ENCODE data around the gene PLCL2. TPM values are rescaled to one million over a fixed set of nuclear protein-coding genes. Genes with fewer than 3 reads are reported as not detected.

The PLCL2 gene
- polyA plus RNA-seq, 4 donors, result 4.0 to 16.2 (median 10.4) TPM

- peaks cover 0 to 2% (median 0%) of the 10 kb centered on the region in 3 donors for H3K36me3 ChIP-seq (ENCODE audit: control insufficient read depth in 3 of 3, insufficient read depth in 2 of 3, low read depth in 1 of 3, low read length in 3 of 3)
- peak overlapping the region in 2 of 3 donors; percentile 48 to 63 for H3K27ac ChIP-seq (ENCODE audit: low read depth in 1 of 3, low read length in 2 of 3)
- DNase-seq (peak in 1 of 2 donors; percentile 80), FAIRE-seq (no peak)
- H3K9me3 ChIP-seq (ENCODE audit: control insufficient read depth in 2 of 2, insufficient read depth in 1 of 2, low read depth in 1 of 2, low read length in 1 of 2), result no peaks in the 10 kb centered on the region
- 21 to 72% (median 49%) methylated on average over 2 of the region's 2 CpGs for WGBS, 3 donors
- H3K27me3 ChIP-seq (ENCODE audit: control insufficient read depth in 3 of 3, insufficient read depth in 3 of 3, low read length in 3 of 3), result no peaks in the 10 kb centered on the region
- H3K4me3 ChIP-seq (ENCODE audit: low read depth in 1 of 3, low read length in 3 of 3), result peak overlapping the region in 1 of 3 donors; percentile 48
- peaks cover 5 to 28% (median 8%) of the 10 kb centered on the region in 3 donors for H3K4me1 ChIP-seq (ENCODE audit: control insufficient read depth in 3 of 3, insufficient read depth in 2 of 3, low read depth in 1 of 3, low read length in 2 of 3)
Observed at GRCh38 chr3:17014284-17014683, 129.5 kb downstream of the PLCL2 start.

GRCh38 chr3:17014709-17015108 is 130.0 kb downstream of the PLCL2 start:
- WGBS, 3 donors, result 17 to 75% (median 36%) methylated on average over 8 of the region's 8 CpGs
- no peak for FAIRE-seq

GRCh38 chr3:17021614-17022013 is 136.9 kb downstream of the PLCL2 start:
- FAIRE-seq, result no peak

More at GRCh38 chr3:17014709-17015108, 130.0 kb downstream of the PLCL2 start:
- Histone ChIP-seq H3K27me3 (ENCODE audit: control insufficient read depth in 3 of 3, insufficient read depth in 3 of 3, low read length in 3 of 3) (no peaks in the 10 kb centered on the region), H3K36me3 (ENCODE audit: control insufficient read depth in 3 of 3, insufficient read depth in 2 of 3, low read depth in 1 of 3, low read length in 3 of 3) (peaks cover 0 to 2% (median 0%) of the 10 kb centered on the region in 3 donors), H3K27ac (ENCODE audit: low read depth in 1 of 3, low read length in 2 of 3) (peak overlapping the region; percentile 3 to 63 (median 48)), H3K4me1 (ENCODE audit: control insufficient read depth in 3 of 3, insufficient read depth in 2 of 3, low read depth in 1 of 3, low read length in 2 of 3) (peaks cover 5 to 28% (median 8%) of the 10 kb centered on the region in 3 donors), H3K9me3 (ENCODE audit: control insufficient read depth in 2 of 2, insufficient read depth in 1 of 2, low read depth in 1 of 2, low read length in 1 of 2) (no peaks in the 10 kb centered on the region), H3K4me3 (ENCODE audit: low read depth in 1 of 3, low read length in 3 of 3) (peak overlapping the region in 2 of 3 donors; percentile 3 to 48)
- peak; percentile 58 to 74 for DNase-seq

GRCh38 chr3:17023006-17023664 is 138.4 kb downstream of the PLCL2 start:
- no peak for DNase-seq
- FAIRE-seq, result no peak

More at GRCh38 chr3:17021614-17022013, 136.9 kb downstream of the PLCL2 start:
- no peak for DNase-seq
- whole genome bisulfite sequencing, 3 donors, result 97 to 100% (median 100%) methylated on average over 1 of the region's 1 CpG
- no peaks in the 10 kb centered on the region for H3K27me3 ChIP-seq (ENCODE audit: control insufficient read depth in 3 of 3, insufficient read depth in 3 of 3, low read length in 3 of 3)
- peaks cover 0 to 2% (median 0%) of the 10 kb centered on the region in 3 donors for H3K36me3 ChIP-seq (ENCODE audit: control insufficient read depth in 3 of 3, insufficient read depth in 2 of 3, low read depth in 1 of 3, low read length in 3 of 3)
- H3K9me3 ChIP-seq (ENCODE audit: control insufficient read depth in 2 of 2, insufficient read depth in 1 of 2, low read depth in 1 of 2, low read length in 1 of 2), result no peaks in the 10 kb centered on the region
- H3K27ac ChIP-seq (ENCODE audit: low read depth in 1 of 3, low read length in 2 of 3), result no peak overlapping the region
- H3K4me3 ChIP-seq (ENCODE audit: low read depth in 1 of 3, low read length in 3 of 3), result no peak overlapping the region
- H3K4me1 ChIP-seq (ENCODE audit: control insufficient read depth in 3 of 3, insufficient read depth in 2 of 3, low read depth in 1 of 3, low read length in 2 of 3), result no peaks in the 10 kb centered on the region

GRCh38 chr3:17025594-17026139 is 140.9 kb downstream of the PLCL2 start:
- DNase-seq (no peak), FAIRE-seq (no peak)
- Histone ChIP-seq H3K4me3 (ENCODE audit: low read depth in 1 of 3, low read length in 3 of 3) (no peak overlapping the region), H3K4me1 (ENCODE audit: control insufficient read depth in 3 of 3, insufficient read depth in 2 of 3, low read depth in 1 of 3, low read length in 2 of 3) (peaks cover 0 to 2% (median 0%) of the 10 kb centered on the region in 3 donors), H3K27me3 (ENCODE audit: control insufficient read depth in 3 of 3, insufficient read depth in 3 of 3, low read length in 3 of 3) (no peaks in the 10 kb centered on the region), H3K27ac (ENCODE audit: low read depth in 1 of 3, low read length in 2 of 3) (no peak overlapping the region), H3K9me3 (ENCODE audit: control insufficient read depth in 2 of 2, insufficient read depth in 1 of 2, low read depth in 1 of 2, low read length in 1 of 2) (no peaks in the 10 kb centered on the region), H3K36me3 (ENCODE audit: control insufficient read depth in 3 of 3, insufficient read depth in 2 of 3, low read depth in 1 of 3, low read length in 3 of 3) (peaks cover 0 to 2% (median 0%) of the 10 kb centered on the region in 3 donors)
- WGBS, 3 donors, result 90 to 93% (median 92%) methylated on average over 5 of the region's 5 CpGs

More at GRCh38 chr3:17023006-17023664, 138.4 kb downstream of the PLCL2 start:
- no peaks in the 10 kb centered on the region for H3K4me1 ChIP-seq (ENCODE audit: control insufficient read depth in 3 of 3, insufficient read depth in 2 of 3, low read depth in 1 of 3, low read length in 2 of 3)
- H3K27ac ChIP-seq (ENCODE audit: low read depth in 1 of 3, low read length in 2 of 3), result no peak overlapping the region
- no peaks in the 10 kb centered on the region for H3K9me3 ChIP-seq (ENCODE audit: control insufficient read depth in 2 of 2, insufficient read depth in 1 of 2, low read depth in 1 of 2, low read length in 1 of 2)
- H3K36me3 ChIP-seq (ENCODE audit: control insufficient read depth in 3 of 3, insufficient read depth in 2 of 3, low read depth in 1 of 3, low read length in 3 of 3), result peaks cover 0 to 1% (median 0%) of the 10 kb centered on the region in 3 donors
- no peaks in the 10 kb centered on the region for H3K27me3 ChIP-seq (ENCODE audit: control insufficient read depth in 3 of 3, insufficient read depth in 3 of 3, low read length in 3 of 3)
- H3K4me3 ChIP-seq (ENCODE audit: low read depth in 1 of 3, low read length in 3 of 3), result no peak overlapping the region
- 59 to 69% (median 61%) methylated on average over 6 of the region's 6 CpGs for WGBS, 3 donors

GRCh38 chr3:17027318-17027717 is 142.6 kb downstream of the PLCL2 start:
- no peak overlapping the region for H3K27ac ChIP-seq (ENCODE audit: low read depth in 1 of 3, low read length in 2 of 3)
- H3K4me1 ChIP-seq (ENCODE audit: control insufficient read depth in 3 of 3, insufficient read depth in 2 of 3, low read depth in 1 of 3, low read length in 2 of 3), result peaks cover 0 to 2% (median 0%) of the 10 kb centered on the region in 3 donors
- H3K27me3 ChIP-seq (ENCODE audit: control insufficient read depth in 3 of 3, insufficient read depth in 3 of 3, low read length in 3 of 3), result no peaks in the 10 kb centered on the region
- 83 to 97% (median 89%) methylated on average over 1 of the region's 1 CpG for WGBS, 3 donors
- FAIRE-seq (no peak), DNase-seq (no peak)
- H3K36me3 ChIP-seq (ENCODE audit: control insufficient read depth in 3 of 3, insufficient read depth in 2 of 3, low read depth in 1 of 3, low read length in 3 of 3), result peaks cover 0 to 2% (median 0%) of the 10 kb centered on the region in 3 donors
- H3K9me3 ChIP-seq (ENCODE audit: control insufficient read depth in 2 of 2, insufficient read depth in 1 of 2, low read depth in 1 of 2, low read length in 1 of 2), result no peaks in the 10 kb centered on the region
- no peak overlapping the region for H3K4me3 ChIP-seq (ENCODE audit: low read depth in 1 of 3, low read length in 3 of 3)

GRCh38 chr3:17028363-17028762 is 143.6 kb downstream of the PLCL2 start:
- peaks cover 0 to 2% (median 0%) of the 10 kb centered on the region in 3 donors for H3K4me1 ChIP-seq (ENCODE audit: control insufficient read depth in 3 of 3, insufficient read depth in 2 of 3, low read depth in 1 of 3, low read length in 2 of 3)
- no peaks in the 10 kb centered on the region for H3K9me3 ChIP-seq (ENCODE audit: control insufficient read depth in 2 of 2, insufficient read depth in 1 of 2, low read depth in 1 of 2, low read length in 1 of 2)
- H3K4me3 ChIP-seq (ENCODE audit: low read depth in 1 of 3, low read length in 3 of 3), result no peak overlapping the region
- DNase-seq (no peak), FAIRE-seq (no peak)
- WGBS, 3 donors, result 92 to 98% (median 97%) methylated on average over 4 of the region's 4 CpGs
- peaks cover 0 to 2% (median 0%) of the 10 kb centered on the region in 3 donors for H3K36me3 ChIP-seq (ENCODE audit: control insufficient read depth in 3 of 3, insufficient read depth in 2 of 3, low read depth in 1 of 3, low read length in 3 of 3)
- H3K27ac ChIP-seq (ENCODE audit: low read depth in 1 of 3, low read length in 2 of 3), result no peak overlapping the region
- H3K27me3 ChIP-seq (ENCODE audit: control insufficient read depth in 3 of 3, insufficient read depth in 3 of 3, low read length in 3 of 3), result no peaks in the 10 kb centered on the region

- Histone ChIP-seq H3K27ac (ENCODE audit: low read depth in 1 of 3, low read length in 2 of 3) (no peak overlapping the region), H3K4me3 (ENCODE audit: low read depth in 1 of 3, low read length in 3 of 3) (no peak overlapping the region), H3K36me3 (ENCODE audit: control insufficient read depth in 3 of 3, insufficient read depth in 2 of 3, low read depth in 1 of 3, low read length in 3 of 3) (peaks cover 0 to 2% (median 0%) of the 10 kb centered on the region in 3 donors), H3K4me1 (ENCODE audit: control insufficient read depth in 3 of 3, insufficient read depth in 2 of 3, low read depth in 1 of 3, low read length in 2 of 3) (peaks cover 0 to 2% (median 0%) of the 10 kb centered on the region in 3 donors), H3K27me3 (ENCODE audit: control insufficient read depth in 3 of 3, insufficient read depth in 3 of 3, low read length in 3 of 3) (no peaks in the 10 kb centered on the region), H3K9me3 (ENCODE audit: control insufficient read depth in 2 of 2, insufficient read depth in 1 of 2, low read depth in 1 of 2, low read length in 1 of 2) (no peaks in the 10 kb centered on the region)
- DNase-seq, result peak in 1 of 2 donors; percentile 29
- 46 to 58% (median 57%) methylated on average over 3 of the region's 3 CpGs for WGBS, 3 donors
- no peak for FAIRE-seq
Observed at GRCh38 chr3:17030438-17030837, 145.7 kb downstream of the PLCL2 start.

All from small intestine (tissue), 7 donors.